HepG2 (cell line): ENCODE results near the gene APC2. TPM values are rescaled to one million over a fixed set of nuclear protein-coding genes. Genes with fewer than 3 reads are reported as not detected.

ENCODE experiments used
- ATAC-seq: fragments of 200-7000 bp; cut with Tn5 transposase; 3 replicates; pipeline ENCODE4 v1.9.1; 2020; ENCODE audit warnings: mild to moderate bottlenecking, moderate library complexity
- BruUV-seq: library from RNA; stranded (reverse); fragments of 400-500 nt; replicated peaks from 2 replicates; lab custom pipeline; 2021; lab: Mats Ljungman, UMichigan
- CTCF ChIA-PET: fragments of 300-600 bp; formaldehyde crosslinking; extraction: SDS; loops from one replicate; lab custom pipeline; 2021; ENCODE audit warnings: low total read pairs, inconsistent platforms, low intra/inter-chr PET ratio; lab: Yijun Ruan, JAX
- POLR2A ChIA-PET: fragments of 350-600 bp; sonication (Branson Sonifier 250); formaldehyde crosslinking; loops from one replicate; lab custom pipeline; 2020; ENCODE audit warnings: antibody characterized with exemption, inconsistent platforms; lab: Yijun Ruan, JAX
- DNase-seq: peaks from one replicate; pipeline ENCODE4 v3.0.0-alpha.2; 2015; ENCODE audit warnings: low spot score
- FAIRE-seq: peaks from 3 replicates; lab custom pipeline; 2011; peaks lifted over from hg19 to GRCh38; lab: Jason Lieb, UNC
- H2AFZ ChIP-seq: one replicate; pipeline ENCODE4 v1.6.1; 2011; ENCODE audit warnings: low read length, inconsistent platforms
- H3K27ac ChIP-seq: fragments of 300-600 bp; 3 replicates; pipeline ENCODE4 v1.8.0; 2011; ENCODE audit warnings: mixed run types, mild to moderate bottlenecking, mixed read lengths, low read length, inconsistent platforms; ENCODE audit not compliant: insufficient read depth; ENCODE audit errors: extremely low read length
- H3K27me3 ChIP-seq, 2 experiments: fragments of 200-600 bp in 1 of 2; 2 replicates in 1 of 2; 3 replicates in 1 of 2; pipeline versions ENCODE4 v1.6.0 to v1.8.0; 2011; ENCODE audit warnings: low read length in 2 of 2, mild to moderate bottlenecking in 2 of 2, moderate library complexity in 2 of 2, inconsistent platforms in 1 of 2; ENCODE audit not compliant: insufficient read depth in 2 of 2, control insufficient read depth in 1 of 2
- H3K36me3 ChIP-seq, 2 experiments: fragments of 200-600 bp in 1 of 2; replicated peaks in 1 of 2; 2 replicates in 1 of 2; 3 replicates in 1 of 2; pipeline versions ENCODE4 v1.5.1 to v1.8.0; 2011; ENCODE audit warnings: low read length in 2 of 2, inconsistent platforms in 1 of 2; ENCODE audit not compliant: insufficient read depth in 2 of 2, control insufficient read depth in 1 of 2
- H3K4me1 ChIP-seq: 2 replicates; pipeline ENCODE4 v1.5.1; 2012; ENCODE audit warnings: low read length, inconsistent platforms; ENCODE audit not compliant: insufficient read depth
- H3K4me2 ChIP-seq: 2 replicates; pipeline ENCODE4 v1.6.0; 2011; ENCODE audit warnings: low read depth, low read length, inconsistent platforms
- H3K4me3 ChIP-seq, 3 experiments: fragments of 200-600 bp in 1 of 3; sonication (generic), shearing (Covaris generic) in 1 of 3; replicated peaks in 1 of 3; 2 replicates each; pipeline ENCODE4 v1.5.1; 2011 to 2016; ENCODE audit warnings: low read length in 3 of 3, inconsistent platforms in 2 of 3, low read depth in 2 of 3, mild to moderate bottlenecking in 2 of 3, control low read depth in 1 of 3, mixed read lengths in 1 of 3; ENCODE audit not compliant: insufficient read depth in 1 of 3
- H3K79me2 ChIP-seq: one replicate; pipeline ENCODE4 v1.6.1; 2011; ENCODE audit warnings: low read length, inconsistent platforms; ENCODE audit not compliant: insufficient read depth
- H3K9ac ChIP-seq: 2 replicates; pipeline ENCODE4 v1.6.0; 2011; ENCODE audit warnings: mild to moderate bottlenecking, low read depth, low read length, inconsistent platforms; ENCODE audit not compliant: insufficient read depth
- H3K9me3 ChIP-seq: 2 replicates; pipeline ENCODE4 v1.5.1; 2012; ENCODE audit warnings: mild to moderate bottlenecking, low read length
- H4K20me1 ChIP-seq: 2 replicates; pipeline ENCODE4 v1.6.0; 2011; ENCODE audit warnings: inconsistent platforms, mild to moderate bottlenecking, low read length, moderate library complexity; ENCODE audit not compliant: insufficient read depth
- CHD4 ChIP-seq: fragments of 200-600 bp; sonication (generic); IDR thresholded peaks from 2 replicates; pipeline ENCODE4 v1.7.0; 2017; ENCODE audit warnings: mild to moderate bottlenecking, low read length, borderline replicate concordance
- ERF ChIP-seq: IDR thresholded peaks from 2 replicates; pipeline ENCODE4 v1.6.1; 2018; ENCODE audit warnings: missing biosample characterization, missing genetic modification reagents
- FOXP1 ChIP-seq, 2 experiments: fragments of 450-650 bp in 1 of 2; IDR thresholded peaks; 2 replicates each; pipeline ENCODE4 v1.6.1; 2017 to 2018; ENCODE audit warnings: antibody characterized with exemption in 1 of 2
- LBX2 ChIP-seq: sonication (generic); formaldehyde crosslinking; IDR thresholded peaks from 2 replicates; pipeline ENCODE4 v1.5.0; 2020; ENCODE audit warnings: missing genetic modification reagents, mild to moderate bottlenecking, borderline replicate concordance
- NRL ChIP-seq: sonication (generic); formaldehyde crosslinking; IDR thresholded peaks from 2 replicates; pipeline ENCODE4 v1.5.0; 2020; ENCODE audit warnings: missing genetic modification reagents, mild to moderate bottlenecking, moderate library complexity, borderline replicate concordance
- PAXIP1 ChIP-seq: sonication (generic); formaldehyde crosslinking; conservative IDR thresholded peaks from 2 replicates; pipeline ENCODE4 v1.4.0; 2020; ENCODE audit warnings: mild to moderate bottlenecking, missing genetic modification reagents, moderate library complexity
- POLR2A ChIP-seq, 2 experiments: IDR thresholded peaks; 2 replicates each; pipeline ENCODE4 v1.6.1; 2011; ENCODE audit warnings: low read depth in 2 of 2, low read length in 2 of 2, mild to moderate bottlenecking in 1 of 2, moderate library complexity in 1 of 2; ENCODE audit not compliant: insufficient read depth in 1 of 2
- TERF1 ChIP-seq: sonication (generic); formaldehyde crosslinking; IDR thresholded peaks from 2 replicates; pipeline ENCODE4 v1.8.0; 2022; ENCODE audit warnings: mild to moderate bottlenecking, missing genetic modification reagents, moderate library complexity
- ZIK1 ChIP-seq: sonication (generic); formaldehyde crosslinking; IDR thresholded peaks from 2 replicates; pipeline ENCODE4 v1.5.0; 2020; ENCODE audit warnings: mild to moderate bottlenecking, low read depth, missing genetic modification reagents, borderline replicate concordance
- ZNF550 ChIP-seq: sonication (generic); formaldehyde crosslinking; IDR thresholded peaks from 2 replicates; pipeline ENCODE4 v1.4.0; 2020; ENCODE audit warnings: mild to moderate bottlenecking, missing genetic modification reagents, borderline replicate concordance
- ZNF577 ChIP-seq: sonication (generic); formaldehyde crosslinking; IDR thresholded peaks from 2 replicates; pipeline ENCODE4 v1.4.0; 2020; ENCODE audit warnings: mild to moderate bottlenecking, low read depth, missing genetic modification reagents, borderline replicate concordance
- ZNF639 ChIP-seq: conservative IDR thresholded peaks from 2 replicates; pipeline ENCODE4 v1.6.1; 2018; ENCODE audit warnings: missing genetic modification reagents
- ZNF768 ChIP-seq: sonication (generic); formaldehyde crosslinking; IDR thresholded peaks from 2 replicates; pipeline ENCODE4 v1.4.0; 2020; ENCODE audit warnings: missing genetic modification reagents
- WGBS: methylation state at CpG from one replicate; pipeline ENCODE4 v1.1.6; 2017; ENCODE audit warnings: low lambda C conversion rate; 5-methylcytosine and 5-hydroxymethylcytosine counted together
- in situ Hi-C: cut with HindIII; loops from 2 replicates; pipeline ENCODE4 v1.10.0; 2017; ENCODE audit warnings: low pct_unique_long_range_greater_than_20kb; ENCODE audit not compliant: extremely low pct_ligation_motif_present
- intact Hi-C: fragments of 100-400 bp; cut with micrococcal nuclease; formaldehyde crosslinking; loops from one replicate; pipeline ENCODE4 v1.10.0; 2022; ENCODE audit not compliant: unreplicated experiment
- polyA plus RNA-seq, 8 experiments: library from polyadenylated mRNA; depleted of rRNA in 3 of 8; stranded (reverse) in 7 of 8; unstranded in 1 of 8; fragments of >200 nt; fragmentation: Illumina TruSeq in 4 of 8; extraction: Trizol in 4 of 8; gene quantifications; 2 replicates each; pipeline versions ENCODE4 v1.2.1 to v1.2.3, GENCODE V29; 2011 to 2016; ENCODE audit warnings: low read depth in 4 of 8, missing spikeins in 1 of 8, mixed read lengths in 1 of 8; ENCODE audit not compliant: insufficient read depth in 1 of 8
- total RNA-seq, 5 experiments: library from RNA; depleted of rRNA; stranded (reverse); fragments of >200 nt; fragmentation: Illumina TruSeq; extraction: Trizol; gene quantifications; 2 replicates each; pipeline ENCODE4 v1.2.3, GENCODE V29; 2016; ENCODE audit warnings: low read depth in 1 of 5

Gene APC2
- total and polyA plus RNA-seq, 2 of the 13 experiments (the other 11 are each of a cell fraction or from before 2014, with no cell fraction given): 0.08 to 0.22 TPM

- H4K20me1 ChIP-seq: no peaks in the 10 kb centered on the region
- no peaks in the 10 kb centered on the region for H3K36me3 ChIP-seq
- H3K27ac ChIP-seq: no peak within 1 kb of the TSS
- intact Hi-C loops (no loop called here), in situ Hi-C loops (loop anchor here (5.0 kb wide), 1 partner anchor 56 kb away; no protein-coding TSS in a partner anchor)
- peak within 1 kb of the TSS; percentile 43 for H3K9ac ChIP-seq
- peak within 1 kb of the TSS; percentile 75 for H3K4me2 ChIP-seq
- no peaks in the 10 kb centered on the region for H3K9me3 ChIP-seq
- H2AFZ ChIP-seq: no peak within 1 kb of the TSS
- ChIA-PET POLR2A (no interaction called here), CTCF (interaction anchor here (1.3 to 2.1 kb wide), 3 partner anchors 10 to 75 kb away, joined by 4 to 8 read pairs (median 5); partner anchors contain the start of gene RPS15)
- peaks cover 34% of the 10 kb centered on the region for H3K4me1 ChIP-seq
- H3K27me3 ChIP-seq: peaks cover 0 to 9% of the 10 kb centered on the region in 2 experiments; a peak in 2 of 5 replicates
- ATAC-seq (peak; percentile 65), FAIRE-seq (no peak), DNase-seq (peak; percentile 40)
- H3K79me2 ChIP-seq: no peaks in the 10 kb centered on the region
- WGBS: 16% methylated on average over 4 of the region's 78 CpGs
- H3K4me3 ChIP-seq: peak within 1 kb of the TSS; percentile 50 to 73 (median 71); a peak in 5 of 6 replicates
- BruUV-seq: no TSS peak
- TF ChIP-seq CHD4 (peak; percentile 94), ZNF639 (0 out of 2 replicates have a peak, but pooled peaks have one; percentile 39), NRL (CRISPR knock-in tag) (no peak; the same call in 1 of the 2 replicates), ZNF768 (CRISPR knock-in tag) (peak; percentile 83; the same call in 1 of the 2 replicates), LBX2 (CRISPR knock-in tag) (peak; percentile 55; the same call in 1 of the 2 replicates), ZNF577 (CRISPR knock-in tag) (no peak), POLR2A (IDR thresholded peaks at IDR 0.05; ENCODE audit: insufficient read depth in 1 of 2, low read depth in 2 of 2, low read length in 2 of 2) (0 out of 4 replicates have a peak, but pooled peaks of 1 of the 2 experiments have one; percentile 34), ZNF550 (no peak), ZIK1 (CRISPR knock-in tag) (no peak), ERF (CRISPR knock-in tag) (peak; percentile 70; the same call in 1 of the 2 replicates), FOXP1 (IDR thresholded peaks at IDR 0.05) (no peak), FOXP1 (CRISPR knock-in tag; IDR thresholded peaks at IDR 0.05) (no peak), PAXIP1 (CRISPR knock-in tag) (0 out of 2 replicates have a peak, but pooled peaks have one; percentile 11), TERF1 (CRISPR knock-in tag) (no peak)
Observed at GRCh38 chr19:1512671-1513498, 63.0 kb downstream of the APC2 start, which contains the start of gene ADAMTSL5. TSS of gene ADAMTSL5 (minus strand) at chr19:1513019. CDS start at chr19:1510943, 2,076 bp downstream.
